Cardiac muscle cell (in vitro differentiated cells and primary cell): ENCODE results near the gene OR4A5. TPM values are rescaled to one million over a fixed set of nuclear protein-coding genes. Genes with fewer than 3 reads are reported as not detected.
"Not testable (repeated sequence)": the region's sequence is repeated elsewhere in the genome, so short reads cannot be mapped to it uniquely, and the experiment has no call there.

Experiments
- DNase-seq, 2 donors: peaks; one replicate each; pipeline versions ENCODE4 v3.0.0 to v3.0.0-alpha.2; 2010 to 2017; ENCODE audit warnings: low read depth in 1 of 2, low spot score in 1 of 2
- H3K27ac ChIP-seq: fragments of 200-600 bp; sonication (generic); 2 replicates; pipeline ENCODE4 v1.5.1; 2016
- H3K27me3 ChIP-seq: fragments of 200-600 bp; sonication (generic); 2 replicates; pipeline ENCODE4 v1.6.0; 2016; ENCODE audit warnings: control low read depth
- H3K36me3 ChIP-seq: fragments of 200-600 bp; sonication (generic); 2 replicates; pipeline ENCODE4 v1.5.1; 2016; ENCODE audit warnings: control low read depth
- H3K4me1 ChIP-seq: fragments of 200-600 bp; sonication (generic); 2 replicates; pipeline ENCODE4 v1.8.1; 2017; ENCODE audit warnings: low read depth, mild to moderate bottlenecking, mixed run types
- H3K4me3 ChIP-seq: fragments of 200-600 bp; sonication (generic); 2 replicates; pipeline ENCODE4 v1.5.1; 2016; ENCODE audit warnings: mild to moderate bottlenecking
- H3K9me3 ChIP-seq: fragments of 200-600 bp; sonication (generic); 2 replicates; pipeline ENCODE4 v1.5.1; 2017; ENCODE audit warnings: low read depth, mild to moderate bottlenecking, control low read depth
- polyA plus RNA-seq: library from polyadenylated mRNA; unstranded; fragments of >200 nt; fragmentation: Nextera tagmentation; extraction: Ambion mirVana; gene quantifications from 2 replicates; pipeline ENCODE4 v1.2.1, GENCODE V29; 2016
- total RNA-seq: library from RNA; depleted of rRNA; stranded (reverse); fragments of >200 nt; gene quantifications from 2 replicates; pipeline ENCODE4 v1.2.3, GENCODE V29; 2016

Gene OR4A5
- total RNA-seq (not detected in 2 replicates), polyA plus RNA-seq (not detected in 2 replicates)

- H3K9me3 ChIP-seq, H3K27me3 ChIP-seq, DNase-seq, H3K4me1 ChIP-seq, H3K4me3 ChIP-seq, H3K27ac ChIP-seq, H3K36me3 ChIP-seq: not testable (repeated sequence)
These were observed at the start of gene OR4A5 for GRCh38 chr11:54706532-54706931. Gene OR4A5 (plus strand): TSS chr11:54706832. CDS start chr11:54706885, 53 bp downstream.

GRCh38 chr11:54720094-54720493, 13.5 kb downstream of the OR4A5 start:
- H3K9me3 ChIP-seq, H3K4me3 ChIP-seq, DNase-seq, H3K27ac ChIP-seq, H3K4me1 ChIP-seq, H3K36me3 ChIP-seq, H3K27me3 ChIP-seq: not testable (repeated sequence)

Other genes starting within 250 kb of the OR4A5 start
- not detected in 2 replicates for gene OR4C46, start 102.8 kb upstream of the OR4A5 start, total RNA-seq
- gene OR4C46, start 102.8 kb upstream of the OR4A5 start, polyA plus RNA-seq: not detected in 2 replicates